Uterus (tissue), 4 donors: ENCODE results near the gene NKAP. TPM values are rescaled to one million over a fixed set of nuclear protein-coding genes. Genes with fewer than 3 reads are reported as not detected.
A peak's percentile ranks its signal among the peaks of the same experiment; 100 is the strongest.

Experiments used
- DNase-seq, 2 donors: peaks; one replicate each; pipeline ENCODE4 v3.0.0-alpha.2; 2019 to 2020
- H3K27ac ChIP-seq, 2 donors: fragments of 200-600 bp; sonication (generic); 1 replicate in 1 of 2; 2 replicates in 1 of 2; pipeline ENCODE4 v1.5.1; 2016 to 2018
- H3K27me3 ChIP-seq, 2 donors: fragments of 200-600 bp; sonication (generic); one replicate each; pipeline ENCODE4 v1.5.1; 2018 to 2019; ENCODE audit warnings: control low read depth in 1 of 2
- H3K36me3 ChIP-seq, 2 donors: fragments of 200-600 bp; sonication (generic); one replicate each; pipeline ENCODE4 v1.5.1; 2019; ENCODE audit warnings: control low read depth in 1 of 2
- H3K4me1 ChIP-seq, 2 donors: fragments of 200-600 bp; sonication (generic); one replicate each; pipeline ENCODE4 v1.5.1; 2018 to 2019; ENCODE audit warnings: control low read depth in 1 of 2
- H3K4me3 ChIP-seq, 2 donors: fragments of 200-600 bp; sonication (generic); 1 replicate in 1 of 2; 2 replicates in 1 of 2; pipeline ENCODE4 v1.5.1; 2018 to 2019; ENCODE audit warnings: mild to moderate bottlenecking in 1 of 2
- H3K9me3 ChIP-seq, 2 donors: fragments of 200-600 bp; sonication (generic); one replicate each; pipeline ENCODE4 v1.5.1; 2019; ENCODE audit warnings: control low read depth in 1 of 2
- CTCF ChIP-seq, 4 experiments: fragments of 200-600 bp in 2 of 4; fragments of 450-650 bp in 2 of 4; sonication (generic) in 2 of 4; IDR thresholded peaks; one replicate each; pipeline ENCODE4 v1.5.1; 2016 to 2019; ENCODE audit warnings: antibody characterized with exemption in 4 of 4, mild to moderate bottlenecking in 2 of 4, moderate library complexity in 1 of 4
- POLR2A ChIP-seq, 2 donors: fragments of 450-650 bp; IDR thresholded peaks; one replicate each; pipeline ENCODE4 v1.6.1; 2016; ENCODE audit warnings: antibody characterized with exemption in 2 of 2, mild to moderate bottlenecking in 1 of 2, moderate library complexity in 1 of 2
- intact Hi-C: fragments of 100-400 bp; cut with DNase I; formaldehyde crosslinking; loops from one replicate; pipeline ENCODE4 v1.15.1; 2023; ENCODE audit warnings: low total_unique reads
- total RNA-seq, 4 donors: library from RNA; depleted of rRNA in 3 of 4; stranded (reverse); fragments of >200 nt in 3 of 4; gene quantifications; one replicate each; pipeline versions ENCODE4 v1.1.0 to v1.2.4, GENCODE V29; 2014 to 2023
- donor health status: DM: yes; HTN: yes; CAD: no.

The NKAP gene
- total RNA-seq, 4 donors from 2014 or later, result 1.5 to 13.7 (median 5.9) TPM

- no peak overlapping the region for H3K27ac ChIP-seq
- H3K4me1 ChIP-seq, result no peaks in the 10 kb centered on the region
- H3K9me3 ChIP-seq, result no peaks in the 10 kb centered on the region
- H3K27me3 ChIP-seq, result no peaks in the 10 kb centered on the region
- H3K4me3 ChIP-seq, result no peak overlapping the region
- intact Hi-C loops, result no loop called here
- TF ChIP-seq CTCF (IDR thresholded peaks at IDR 0.05) (no peak), POLR2A (IDR thresholded peaks at IDR 0.05) (no peak)
- DNase-seq, result no peak
- H3K36me3 ChIP-seq, result no peaks in the 10 kb centered on the region
Measured at GRCh38 chrX:119948381-119948780, 4.8 kb upstream of the NKAP start.

GRCh38 chrX:119945481-119945880, 1.9 kb upstream of the NKAP start:
- intact Hi-C loops, result no loop called here
- Histone ChIP-seq H3K4me1 (no peaks in the 10 kb centered on the region), H3K27ac (no peak overlapping the region), H3K36me3 (no peaks in the 10 kb centered on the region), H3K27me3 (no peaks in the 10 kb centered on the region), H3K4me3 (no peak overlapping the region), H3K9me3 (no peaks in the 10 kb centered on the region)
- DNase-seq, result no peak
- TF ChIP-seq CTCF (IDR thresholded peaks at IDR 0.05) (no peak), POLR2A (IDR thresholded peaks at IDR 0.05) (no peak)

GRCh38 chrX:119942831-119943184, 743 bp downstream of the NKAP start:
- intact Hi-C loops, result no loop called here

GRCh38 chrX:119942173-119942819, 1.3 kb downstream of the NKAP start:
- no peak for DNase-seq
- Histone ChIP-seq H3K27ac (peak overlapping the region; percentile 75 to 87), H3K4me3 (peak overlapping the region; percentile 54 to 76), H3K36me3 (no peaks in the 10 kb centered on the region), H3K4me1 (no peaks in the 10 kb centered on the region), H3K27me3 (no peaks in the 10 kb centered on the region), H3K9me3 (no peaks in the 10 kb centered on the region)
- TF ChIP-seq POLR2A (IDR thresholded peaks at IDR 0.05) (no peak), CTCF (IDR thresholded peaks at IDR 0.05) (no peak)
- intact Hi-C loops, result no loop called here

More at GRCh38 chrX:119942831-119943184, 743 bp downstream of the NKAP start:
- Histone ChIP-seq H3K27ac (peak overlapping the region; percentile 75 to 87), H3K9me3 (no peaks in the 10 kb centered on the region), H3K4me1 (no peaks in the 10 kb centered on the region), H3K36me3 (no peaks in the 10 kb centered on the region), H3K4me3 (peak overlapping the region; percentile 54 to 76), H3K27me3 (no peaks in the 10 kb centered on the region)
- no peak for TF ChIP-seq CTCF (IDR thresholded peaks at IDR 0.05)
- no peak for DNase-seq

- Histone ChIP-seq H3K4me1 (no peaks in the 10 kb centered on the region), H3K27me3 (no peaks in the 10 kb centered on the region), H3K36me3 (no peaks in the 10 kb centered on the region), H3K27ac (no peak overlapping the region), H3K4me3 (no peak overlapping the region), H3K9me3 (no peaks in the 10 kb centered on the region)
- no peak for DNase-seq
- TF ChIP-seq CTCF (IDR thresholded peaks at IDR 0.05) (no peak), POLR2A (IDR thresholded peaks at IDR 0.05) (no peak)
- intact Hi-C loops, result no loop called here
Measured at GRCh38 chrX:119941336-119941735, 2.2 kb downstream of the NKAP start.
